Endothelial cell (in vitro differentiated cells): ENCODE results near the gene RNF26. TPM values are rescaled to one million over a fixed set of nuclear protein-coding genes. Genes with fewer than 3 reads are reported as not detected.
A peak's percentile ranks its signal among the peaks of the same experiment; 100 is the strongest.

Source experiments
- DNase-seq: peaks from one replicate; pipeline ENCODE4 v3.0.0; 2021; ENCODE audit warnings: low spot score
- H3K27ac Mint-ChIP-seq: one replicate; pipeline ENCODE4 v1.8.0; 2021; ENCODE audit warnings: mixed read lengths, inconsistent platforms; ENCODE audit not compliant: unreplicated experiment
- H3K27me3 Mint-ChIP-seq: one replicate; pipeline ENCODE4 v1.8.0; 2021; ENCODE audit warnings: mild to moderate bottlenecking, moderate library complexity, mixed read lengths, inconsistent platforms; ENCODE audit not compliant: unreplicated experiment
- H3K36me3 Mint-ChIP-seq: one replicate; pipeline ENCODE4 v1.8.0; 2021; ENCODE audit warnings: mild to moderate bottlenecking, low read depth, mixed read lengths, inconsistent platforms; ENCODE audit not compliant: unreplicated experiment
- H3K4me1 Mint-ChIP-seq: one replicate; pipeline ENCODE4 v1.8.0; 2021; ENCODE audit warnings: mild to moderate bottlenecking, mixed read lengths, inconsistent platforms; ENCODE audit not compliant: unreplicated experiment
- H3K4me3 Mint-ChIP-seq: one replicate; pipeline ENCODE4 v1.8.0; 2021; ENCODE audit warnings: mild to moderate bottlenecking, mixed read lengths, inconsistent platforms; ENCODE audit not compliant: unreplicated experiment
- H3K9me3 Mint-ChIP-seq: one replicate; pipeline ENCODE4 v1.8.0; 2021; ENCODE audit warnings: mixed read lengths, inconsistent platforms; ENCODE audit not compliant: unreplicated experiment
- CTCF ChIP-seq: fragments of 200-600 bp; sonication (generic); IDR thresholded peaks from one replicate; pipeline ENCODE4 v1.5.0; 2021; ENCODE audit warnings: antibody characterized with exemption; ENCODE audit not compliant: unreplicated experiment
- total RNA-seq: library from RNA; stranded (reverse); fragmentation: NEBNext Ultra II Directional; extraction: Animal tissue kit (Norgen Biotek cat#: 25700); gene quantifications from one replicate; pipeline ENCODE4 v1.2.1, GENCODE V29; 2021; ENCODE audit not compliant: unreplicated experiment

RNF26 gene
- total RNA-seq, 1 donor from 2014 or later: 31.5 TPM

GRCh38 chr11:119319136-119319699 lies 15.1 kb upstream of the RNF26 start:
- Mint-ChIP-seq H3K4me1 (peaks cover 26% of the 10 kb centered on the region), H3K27me3 (peaks cover 11% of the 10 kb centered on the region), H3K4me3 (peak overlapping the region; percentile 60), H3K36me3 (no peaks in the 10 kb centered on the region), H3K9me3 (no peaks in the 10 kb centered on the region), H3K27ac (peak overlapping the region; percentile 95)
- TF ChIP-seq CTCF: no peak
- DNase-seq: no peak

- H3K36me3 Mint-ChIP-seq: no peaks in the 10 kb centered on the region
- H3K27me3 Mint-ChIP-seq: peaks cover 9% of the 10 kb centered on the region
- DNase-seq: no peak
- peaks cover 24% of the 10 kb centered on the region for H3K4me1 Mint-ChIP-seq
- TF ChIP-seq CTCF: no peak
- H3K9me3 Mint-ChIP-seq: no peaks in the 10 kb centered on the region
- H3K4me3 Mint-ChIP-seq: peak overlapping the region; percentile 75
- H3K27ac Mint-ChIP-seq: peak overlapping the region; percentile 95
These were observed 14.6 kb upstream of the RNF26 start for GRCh38 chr11:119319700-119320239.

GRCh38 chr11:119320240-119320775 lies 14.0 kb upstream of the RNF26 start:
- Mint-ChIP-seq H3K36me3 (no peaks in the 10 kb centered on the region), H3K27me3 (peaks cover 8% of the 10 kb centered on the region), H3K4me3 (no peak overlapping the region), H3K9me3 (no peaks in the 10 kb centered on the region), H3K4me1 (peaks cover 24% of the 10 kb centered on the region), H3K27ac (peak overlapping the region; percentile 95)
- DNase-seq: peak; percentile 58
- TF ChIP-seq CTCF: no peak

- Mint-ChIP-seq H3K4me1 (peaks cover 24% of the 10 kb centered on the region), H3K36me3 (no peaks in the 10 kb centered on the region), H3K27me3 (peaks cover 8% of the 10 kb centered on the region), H3K27ac (no peak overlapping the region), H3K9me3 (no peaks in the 10 kb centered on the region), H3K4me3 (peak overlapping the region; percentile 79)
- TF ChIP-seq CTCF: no peak
- peak; percentile 63 for DNase-seq
These were observed 13.4 kb upstream of the RNF26 start for GRCh38 chr11:119320776-119321524.

DNA sequence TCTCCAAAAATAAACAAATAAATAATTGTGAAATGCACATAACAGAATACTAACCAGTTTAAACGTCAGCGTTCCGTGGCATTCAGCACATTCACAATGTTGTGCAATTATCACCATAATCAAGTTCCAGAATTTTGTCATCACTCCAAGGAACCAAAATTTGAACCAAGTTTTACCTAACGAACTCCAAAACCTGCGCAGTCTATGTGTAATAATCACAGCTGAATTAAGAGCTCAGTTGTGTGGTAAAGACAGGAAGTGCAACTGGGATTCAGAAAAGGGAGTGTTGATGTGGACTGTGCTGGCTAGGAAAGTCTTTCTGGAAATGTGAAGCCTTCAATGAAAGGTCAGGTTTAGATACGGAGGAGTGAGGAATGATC lies 12.0 kb upstream of the RNF26 start:
- no peaks in the 10 kb centered on the region for H3K9me3 Mint-ChIP-seq
- peak overlapping the region; percentile 12 for H3K4me3 Mint-ChIP-seq
- H3K27me3 Mint-ChIP-seq: peaks cover 8% of the 10 kb centered on the region
- H3K4me1 Mint-ChIP-seq: peaks cover 24% of the 10 kb centered on the region
- peak overlapping the region; percentile 58 for H3K27ac Mint-ChIP-seq
- TF ChIP-seq CTCF: no peak
- no peak for DNase-seq
- H3K36me3 Mint-ChIP-seq: no peaks in the 10 kb centered on the region
